ENCODE measurements around the gene HEPN1. TPM values are rescaled to one million over a fixed set of nuclear protein-coding genes. Genes with fewer than 3 reads are reported as not detected.
A peak's percentile ranks its signal among the peaks of the same experiment; 100 is the strongest.
"Not testable (repeated sequence)": the region's sequence is repeated elsewhere in the genome, so short reads cannot be mapped to it uniquely, and the experiment has no call there.

Gene HEPN1
- total and polyA plus RNA-seq, 2 experiments from 2014 or later, result not detected

DNA sequence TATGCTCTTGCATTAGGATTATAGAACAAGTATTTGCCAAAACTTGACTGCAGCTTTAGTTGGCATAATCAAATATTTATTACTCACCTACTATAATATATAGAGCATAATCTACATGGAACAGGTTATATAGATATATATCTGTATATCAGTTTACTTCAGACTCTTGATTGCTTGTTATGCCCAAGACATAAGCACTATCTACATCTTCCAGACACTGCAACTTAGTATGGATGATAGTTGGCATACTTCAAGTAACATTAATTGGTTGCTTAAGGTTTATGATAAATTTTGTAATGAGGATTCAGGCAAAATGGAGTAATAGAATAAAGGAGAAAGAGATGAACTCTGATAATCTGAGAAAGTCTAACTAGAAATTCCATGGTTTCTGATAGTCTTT, 36.0 kb downstream of the HEPN1 start (continued):
- TF ChIP-seq, protein P1, sequence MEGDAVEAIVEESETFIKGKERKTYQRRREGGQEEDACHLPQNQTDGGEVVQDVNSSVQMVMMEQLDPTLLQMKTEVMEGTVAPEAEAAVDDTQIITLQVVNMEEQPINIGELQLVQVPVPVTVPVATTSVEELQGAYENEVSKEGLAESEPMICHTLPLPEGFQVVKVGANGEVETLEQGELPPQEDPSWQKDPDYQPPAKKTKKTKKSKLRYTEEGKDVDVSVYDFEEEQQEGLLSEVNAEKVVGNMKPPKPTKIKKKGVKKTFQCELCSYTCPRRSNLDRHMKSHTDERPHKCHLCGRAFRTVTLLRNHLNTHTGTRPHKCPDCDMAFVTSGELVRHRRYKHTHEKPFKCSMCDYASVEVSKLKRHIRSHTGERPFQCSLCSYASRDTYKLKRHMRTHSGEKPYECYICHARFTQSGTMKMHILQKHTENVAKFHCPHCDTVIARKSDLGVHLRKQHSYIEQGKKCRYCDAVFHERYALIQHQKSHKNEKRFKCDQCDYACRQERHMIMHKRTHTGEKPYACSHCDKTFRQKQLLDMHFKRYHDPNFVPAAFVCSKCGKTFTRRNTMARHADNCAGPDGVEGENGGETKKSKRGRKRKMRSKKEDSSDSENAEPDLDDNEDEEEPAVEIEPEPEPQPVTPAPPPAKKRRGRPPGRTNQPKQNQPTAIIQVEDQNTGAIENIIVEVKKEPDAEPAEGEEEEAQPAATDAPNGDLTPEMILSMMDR (conservative IDR thresholded peaks at IDR 0.05; ENCODE audit: low read depth in 2 of 2), result no peak
- TF ChIP-seq EZH2phosphoT487 (IDR thresholded peaks at IDR 0.05; ENCODE audit: unreplicated experiment) (no peak), ZNF114 (CRISPR knock-in tag; IDR thresholded peaks at IDR 0.05) (no peak)
- TF ChIP-seq, protein P2, sequence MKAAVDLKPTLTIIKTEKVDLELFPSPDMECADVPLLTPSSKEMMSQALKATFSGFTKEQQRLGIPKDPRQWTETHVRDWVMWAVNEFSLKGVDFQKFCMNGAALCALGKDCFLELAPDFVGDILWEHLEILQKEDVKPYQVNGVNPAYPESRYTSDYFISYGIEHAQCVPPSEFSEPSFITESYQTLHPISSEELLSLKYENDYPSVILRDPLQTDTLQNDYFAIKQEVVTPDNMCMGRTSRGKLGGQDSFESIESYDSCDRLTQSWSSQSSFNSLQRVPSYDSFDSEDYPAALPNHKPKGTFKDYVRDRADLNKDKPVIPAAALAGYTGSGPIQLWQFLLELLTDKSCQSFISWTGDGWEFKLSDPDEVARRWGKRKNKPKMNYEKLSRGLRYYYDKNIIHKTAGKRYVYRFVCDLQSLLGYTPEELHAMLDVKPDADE (IDR thresholded peaks at IDR 0.05), result no peak

DNA sequence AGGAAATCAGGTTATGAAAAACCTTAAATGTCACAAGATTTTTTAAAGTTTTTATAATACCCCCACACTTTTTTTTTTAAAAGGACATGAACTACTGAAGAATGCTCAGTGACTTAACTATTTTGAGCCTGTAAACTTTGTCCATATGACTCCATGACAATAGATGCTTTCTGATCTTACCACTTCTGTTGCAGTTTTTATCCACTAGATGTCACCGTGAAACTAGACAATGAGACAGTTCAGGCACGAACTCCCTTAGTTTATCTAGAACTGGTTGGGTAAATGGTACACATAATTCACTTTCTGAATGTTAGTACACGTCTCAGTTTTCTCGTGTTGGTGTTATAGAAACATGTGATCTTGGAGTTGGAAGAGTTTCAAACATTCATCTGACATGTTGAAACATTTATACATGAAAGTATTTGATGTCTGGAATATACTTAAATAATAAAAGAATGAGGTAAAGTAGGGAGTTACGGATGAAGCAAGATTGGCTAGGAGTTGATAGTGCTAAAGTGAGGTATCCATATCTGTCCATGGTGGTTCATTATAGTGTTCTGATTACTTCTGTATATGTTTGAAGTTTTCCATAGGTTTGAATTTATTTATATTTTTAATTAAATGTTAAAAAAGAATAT, 43.0 kb downstream of the HEPN1 start:
- ATAC-seq, result peak; percentile 79
- H3F3A ChIP-seq (replicated peaks; ENCODE audit: low read depth), result no peaks in the 10 kb centered on the region
- TF ChIP-seq ZNF114 (CRISPR knock-in tag; IDR thresholded peaks at IDR 0.05) (no peak), NANOG (IDR thresholded peaks at IDR 0.05; ENCODE audit: borderline replicate concordance) (no peak), JUNB (IDR thresholded peaks at IDR 0.05; ENCODE audit: unreplicated experiment) (no peak)
- TF ChIP-seq, protein P1 (conservative IDR thresholded peaks at IDR 0.05; ENCODE audit: low read depth in 2 of 2), result peak; percentile 79 to 86
- TF ChIP-seq, protein P2 (IDR thresholded peaks at IDR 0.05), result no peak
- no peaks in the 10 kb centered on the region for H3K36me3 Mint-ChIP-seq (ENCODE audit: low read depth)
- no peaks in the 10 kb centered on the region for H3K4me1 ChIP-seq (ENCODE audit: insufficient read depth)
- no peaks in the 10 kb centered on the region for H3K36me3 ChIP-seq (ENCODE audit: insufficient read depth)
- no peak overlapping the region for H3K4me2 ChIP-seq
- no peaks in the 10 kb centered on the region for H3K27me3 Mint-ChIP-seq (ENCODE audit: insufficient read depth, low read depth, poor library complexity)
- no peak overlapping the region for H3K27ac Mint-ChIP-seq
- H3K4me3 Mint-ChIP-seq, result no peak overlapping the region
- no peak overlapping the region for H2AFZ ChIP-seq
- DNase-seq (ENCODE audit: low spot score), result peak; percentile 71
- no peaks in the 10 kb centered on the region for H3K27me3 ChIP-seq (ENCODE audit: insufficient read depth)
- no peak overlapping the region for H3K4me3 ChIP-seq
- no peaks in the 10 kb centered on the region for H3K4me1 Mint-ChIP-seq
- no peaks in the 10 kb centered on the region; the same call in 2 of the 3 replicates for H3K9me3 Mint-ChIP-seq
- H4K20me1 ChIP-seq (replicated peaks; ENCODE audit: insufficient read depth), result no peaks in the 10 kb centered on the region
- H3K9me2 ChIP-seq (ENCODE audit: insufficient read depth), result no peaks in the 10 kb centered on the region
- H3K27ac ChIP-seq (ENCODE audit: low read depth), result no peak overlapping the region
- no peaks in the 10 kb centered on the region for H3K79me2 ChIP-seq (replicated peaks; ENCODE audit: insufficient read depth)

DNA sequence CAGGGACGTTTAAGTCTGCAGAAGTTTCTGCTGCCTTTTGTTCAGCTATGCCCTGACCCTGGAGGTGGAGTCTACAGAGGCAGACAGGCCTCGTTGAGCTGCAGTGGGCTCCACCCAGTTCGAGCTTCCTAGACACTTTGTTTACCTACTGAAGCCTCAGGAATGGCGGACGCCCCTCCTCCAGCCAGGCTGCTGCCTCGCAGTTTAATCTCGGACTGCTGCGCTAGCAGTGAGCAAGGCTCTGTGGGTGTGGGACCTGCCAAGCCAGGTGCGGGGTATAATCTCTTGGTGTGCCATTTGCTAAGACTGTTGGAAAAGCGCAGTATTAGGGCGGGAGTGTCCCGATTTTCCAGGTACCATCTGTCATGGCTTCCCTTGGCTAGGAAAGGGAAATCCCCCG, 49.1 kb downstream of the HEPN1 start:
- H3K36me3 Mint-ChIP-seq (ENCODE audit: low read depth); H3K36me3 ChIP-seq (ENCODE audit: insufficient read depth); ATAC-seq; H3K9me3 Mint-ChIP-seq; H3F3A ChIP-seq (replicated peaks; ENCODE audit: low read depth); H3K27ac Mint-ChIP-seq; H3K4me3 Mint-ChIP-seq; H3K27me3 Mint-ChIP-seq (ENCODE audit: insufficient read depth, low read depth, poor library complexity); H3K9me2 ChIP-seq (ENCODE audit: insufficient read depth); H4K20me1 ChIP-seq (replicated peaks; ENCODE audit: insufficient read depth); H3K27me3 ChIP-seq (ENCODE audit: insufficient read depth); H2AFZ ChIP-seq; H3K4me3 ChIP-seq; H3K4me2 ChIP-seq; H3K27ac ChIP-seq (ENCODE audit: low read depth); H3K4me1 ChIP-seq (ENCODE audit: insufficient read depth); H3K79me2 ChIP-seq (replicated peaks; ENCODE audit: insufficient read depth); DNase-seq (ENCODE audit: low spot score); H3K4me1 Mint-ChIP-seq: not testable (repeated sequence)

Other genes starting within 250 kb of the HEPN1 start
- gene SIAE, start 245.5 kb upstream of the HEPN1 start, total RNA-seq (2014; rRNA removed; shearing (Covaris generic)), result 1.5 and 1.7 TPM in 2 replicates
- gene SIAE, start 245.5 kb upstream of the HEPN1 start, polyA plus RNA-seq (2016; fragmentation: Nextera tagmentation; extraction: Ambion mirVana), result 0.85 and 1.1 TPM in 2 replicates
- gene SPA17, start 245.3 kb upstream of the HEPN1 start, total RNA-seq (2014; rRNA removed; shearing (Covaris generic)), result 3.2 and 7.4 TPM in 2 replicates
- 14.9 and 18.6 TPM in 2 replicates for gene SPA17, start 245.3 kb upstream of the HEPN1 start, polyA plus RNA-seq (2016; fragmentation: Nextera tagmentation; extraction: Ambion mirVana)
- gene NRGN, start 179.3 kb upstream of the HEPN1 start, total RNA-seq (2014; rRNA removed; shearing (Covaris generic)), result 0.24 TPM in 1 of 2 replicates, not detected in the other
- 0.61 TPM in 2 replicates for gene NRGN, start 179.3 kb upstream of the HEPN1 start, polyA plus RNA-seq (2016; fragmentation: Nextera tagmentation; extraction: Ambion mirVana)
- not detected in 2 replicates for gene VSIG2, start 167.0 kb upstream of the HEPN1 start, total RNA-seq (2014; rRNA removed; shearing (Covaris generic))
- gene VSIG2, start 167.0 kb upstream of the HEPN1 start, polyA plus RNA-seq (2016; fragmentation: Nextera tagmentation; extraction: Ambion mirVana), result 0.19 TPM in 1 of 2 replicates, not detected in the other
- gene ESAM, start 157.0 kb upstream of the HEPN1 start, total RNA-seq (2014; rRNA removed; shearing (Covaris generic)), result not detected in 2 replicates
- 0.32 and 0.50 TPM in 2 replicates for gene ESAM, start 157.0 kb upstream of the HEPN1 start, polyA plus RNA-seq (2016; fragmentation: Nextera tagmentation; extraction: Ambion mirVana)
- 34.4 and 39.5 TPM in 2 replicates for gene MSANTD2, start 118.8 kb upstream of the HEPN1 start, total RNA-seq (2014; rRNA removed; shearing (Covaris generic))
- 15.3 and 18.7 TPM in 2 replicates for gene MSANTD2, start 118.8 kb upstream of the HEPN1 start, polyA plus RNA-seq (2016; fragmentation: Nextera tagmentation; extraction: Ambion mirVana)
- gene ROBO3, start 53.8 kb upstream of the HEPN1 start, total RNA-seq (2014; rRNA removed; shearing (Covaris generic)), result 8.0 and 17.0 TPM in 2 replicates
- gene ROBO3, start 53.8 kb upstream of the HEPN1 start, polyA plus RNA-seq (2016; fragmentation: Nextera tagmentation; extraction: Ambion mirVana), result 21.0 and 21.4 TPM in 2 replicates
- not detected in 2 replicates for gene ROBO4, start 21.4 kb upstream of the HEPN1 start, total RNA-seq (2014; rRNA removed; shearing (Covaris generic))
- gene ROBO4, start 21.4 kb upstream of the HEPN1 start, polyA plus RNA-seq (2016; fragmentation: Nextera tagmentation; extraction: Ambion mirVana), result 0.28 TPM in 1 of 2 replicates, not detected in the other
- 0.17 TPM in 1 of 2 replicates, not detected in the other for gene HEPACAM, start 16.8 kb downstream of the HEPN1 start, total RNA-seq (2014; rRNA removed; shearing (Covaris generic))
- not detected in 2 replicates for gene HEPACAM, start 16.8 kb downstream of the HEPN1 start, polyA plus RNA-seq (2016; fragmentation: Nextera tagmentation; extraction: Ambion mirVana)
- gene CCDC15, start 35.0 kb downstream of the HEPN1 start, total RNA-seq (2014; rRNA removed; shearing (Covaris generic)), result 3.3 and 8.0 TPM in 2 replicates
- gene CCDC15, start 35.0 kb downstream of the HEPN1 start, polyA plus RNA-seq (2016; fragmentation: Nextera tagmentation; extraction: Ambion mirVana), result 1.8 and 2.9 TPM in 2 replicates
- 1.0 and 1.6 TPM in 2 replicates for gene SLC37A2, start 144.1 kb downstream of the HEPN1 start, total RNA-seq (2014; rRNA removed; shearing (Covaris generic))
- gene SLC37A2, start 144.1 kb downstream of the HEPN1 start, polyA plus RNA-seq (2016; fragmentation: Nextera tagmentation; extraction: Ambion mirVana), result 0.40 and 0.61 TPM in 2 replicates
- gene TMEM218, start 192.4 kb downstream of the HEPN1 start, total RNA-seq (2014; rRNA removed; shearing (Covaris generic)), result 13.4 and 23.7 TPM in 2 replicates
- gene TMEM218, start 192.4 kb downstream of the HEPN1 start, polyA plus RNA-seq (2016; fragmentation: Nextera tagmentation; extraction: Ambion mirVana), result 23.8 and 24.2 TPM in 2 replicates
- 0.43 and 0.83 TPM in 2 replicates for gene PKNOX2, start 245.5 kb downstream of the HEPN1 start, total RNA-seq (2014; rRNA removed; shearing (Covaris generic))
- 0.35 and 0.42 TPM in 2 replicates for gene PKNOX2, start 245.5 kb downstream of the HEPN1 start, polyA plus RNA-seq (2016; fragmentation: Nextera tagmentation; extraction: Ambion mirVana)

Data from GM23338 (cell line).